Measurements from ENCODE around the gene DLG2. TPM values are rescaled to one million over a fixed set of nuclear protein-coding genes. Genes with fewer than 3 reads are reported as not detected.
A peak's percentile ranks its signal among the peaks of the same experiment; 100 is the strongest.

The DLG2 gene
- total and polyA plus RNA-seq, 2 of the 4 experiments (the other 2 are of a cell fraction), result 0.31 to 0.36 TPM

- peaks cover 2% of the 10 kb centered on the region; the same call in 1 of the 2 replicates for H3K4me1 ChIP-seq (ENCODE audit: control insufficient read depth, insufficient read depth, low read length)
- no peaks in the 10 kb centered on the region for H4K20me1 ChIP-seq (ENCODE audit: insufficient read depth, low read length)
- no peak overlapping the region for H3K27ac ChIP-seq (ENCODE audit: insufficient read depth, low read length)
- H4K8ac ChIP-seq (ENCODE audit: low read depth in 2 of 2, low read length in 2 of 2), result peak overlapping the region in 1 of 2 experiments; percentile 38; a peak in 1 of 4 replicates
- BruUV-seq (replicated peaks), result no TSS peak
- peak overlapping the region; percentile 57; the same call in 1 of the 2 replicates for H2BK120ac ChIP-seq (ENCODE audit: low read depth, low read length)
- no peak overlapping the region for H3K9ac ChIP-seq (ENCODE audit: low read depth, low read length)
- peak; percentile 23; the same call in 1 of the 2 replicates for TF ChIP-seq FOS (IDR thresholded peaks at IDR 0.05; ENCODE audit: low read depth, low read length)
- TF ChIP-seq CHD1 (IDR thresholded peaks at IDR 0.05; ENCODE audit: low read depth, low read length), result no peak
- no peaks in the 10 kb centered on the region for H3K27me3 ChIP-seq (ENCODE audit: control insufficient read depth, insufficient read depth, low read length)
- ChIA-PET CTCF (no interaction called here), POLR2A (ENCODE audit: unreplicated experiment) (no interaction called here)
- H3K4ac ChIP-seq (ENCODE audit: low read depth, low read length), result no peak overlapping the region
- no peak overlapping the region for H3K23ac ChIP-seq (ENCODE audit: low read depth, low read length)
- peak overlapping the region; percentile 45; the same call in 1 of the 2 replicates for H3K4me2 ChIP-seq (ENCODE audit: low read depth, low read length)
- intact Hi-C loops (cut with micrococcal nuclease) (loop anchor here (5.0 kb wide), 1 partner anchor 761 kb away; no protein-coding TSS in a partner anchor), in situ Hi-C loops (cut with MboI; ENCODE audit: low sequenced_read_pairs) (no loop called here), dilution Hi-C loops (cut with HindIII; ENCODE audit: low sequenced_read_pairs, unreplicated experiment) (no loop called here)
- no peak overlapping the region for H2AFZ ChIP-seq (replicated peaks; ENCODE audit: low read length, poor library complexity)
- H3K36me3 ChIP-seq (ENCODE audit: control insufficient read depth, insufficient read depth, low read length), result no peaks in the 10 kb centered on the region
- H4K5ac ChIP-seq (ENCODE audit: low read depth, low read length), result no peak overlapping the region
- H3K4me3 ChIP-seq (ENCODE audit: insufficient read depth, low read depth, low read length), result no peak overlapping the region
- H2AK9ac ChIP-seq (replicated peaks; ENCODE audit: low read depth, low read length, poor library complexity), result no peak overlapping the region
- H3K79me1 ChIP-seq (ENCODE audit: low read depth in 1 of 2, low read length in 2 of 2), result no peaks in the 10 kb centered on the region
- DNase-seq, result peak; percentile 71
- no peaks in the 10 kb centered on the region for H3K9me3 ChIP-seq (ENCODE audit: control insufficient read depth, insufficient read depth, low read length)
- H3K18ac ChIP-seq (ENCODE audit: low read depth, low read length), result no peak overlapping the region
- no peak overlapping the region for H3K14ac ChIP-seq (replicated peaks; ENCODE audit: low read depth, low read length)
- peak; percentile 87 for ATAC-seq (ENCODE audit: low read depth)
- H3K56ac ChIP-seq (ENCODE audit: extremely low read depth, insufficient read depth, low read length), result 0 out of 2 replicates have a peak overlapping the region, but pooled peaks have one; percentile 33
- peak overlapping the region; percentile 62; the same call in 1 of the 2 replicates for H2BK20ac ChIP-seq (ENCODE audit: low read depth, low read length)
- H2BK5ac ChIP-seq (ENCODE audit: low read depth, low read length, poor library complexity, severe bottlenecking), result peak overlapping the region; percentile 69
- no peak overlapping the region for H2AK5ac ChIP-seq (ENCODE audit: low read depth, low read length)
- H3K9me1 ChIP-seq (ENCODE audit: insufficient read depth, low read length), result no peaks in the 10 kb centered on the region
- H4K91ac ChIP-seq (ENCODE audit: insufficient read depth, low read depth, low read length), result no peak overlapping the region
- no CpG with 5 or more reads among the region's 3 CpGs for WGBS, 2 experiments (ENCODE audit: extremely low coverage in 2 of 2, insufficient read length in 1 of 2)
- H2BK15ac ChIP-seq (ENCODE audit: low read depth, low read length), result no peak overlapping the region
Observed at GRCh38 chr11:85088286-85088685, 538.9 kb downstream of the DLG2 start.

Data from IMR-90 (cell line).